H1 (cell line): Measurements from ENCODE around the gene BTBD9. TPM values are rescaled to one million over a fixed set of nuclear protein-coding genes. Genes with fewer than 3 reads are reported as not detected.

ENCODE experiments used
- CREB1 ChIP-seq: IDR thresholded peaks from 2 replicates; pipeline ENCODE4 v1.6.1; 2012; ENCODE audit warnings: inconsistent platforms
- RAD21 ChIP-seq, 2 experiments: IDR thresholded peaks in 1 of 2; conservative IDR thresholded peaks in 1 of 2; 2 replicates each; pipeline ENCODE4 v1.6.1; 2011; ENCODE audit warnings: low read depth in 2 of 2, low read length in 2 of 2, improper control_type of control experiment in 1 of 2, inconsistent platforms in 1 of 2, mild to moderate bottlenecking in 1 of 2, moderate library complexity in 1 of 2
- polyA plus RNA-seq, 7 experiments: library from polyadenylated mRNA; depleted of rRNA in 3 of 7; stranded (reverse) in 5 of 7; unstranded in 2 of 7; fragments of >200 nt in 5 of 7; fragments of 200-250 nt in 2 of 7; gene quantifications; 1 replicate in 5 of 7; 2 replicates in 1 of 7; 4 replicates in 1 of 7; pipeline versions ENCODE4 v1.2.1 to v1.2.3, GENCODE V29; 2011 to 2013; ENCODE audit warnings: missing spikeins in 2 of 7, mixed read lengths in 2 of 7
- total RNA-seq: library from RNA; stranded (reverse); fragmentation: NEBNext Ultra II Directional; extraction: Animal tissue kit (Norgen Biotek cat#: 25700); gene quantifications from 2 replicates; pipeline ENCODE4 v1.2.1, GENCODE V29; 2021

Gene BTBD9
- total and polyA plus RNA-seq, 2 of the 8 experiments (the other 6 are each of a cell fraction or from before 2014, with no cell fraction given): 0.92 to 4.1 TPM

DNA sequence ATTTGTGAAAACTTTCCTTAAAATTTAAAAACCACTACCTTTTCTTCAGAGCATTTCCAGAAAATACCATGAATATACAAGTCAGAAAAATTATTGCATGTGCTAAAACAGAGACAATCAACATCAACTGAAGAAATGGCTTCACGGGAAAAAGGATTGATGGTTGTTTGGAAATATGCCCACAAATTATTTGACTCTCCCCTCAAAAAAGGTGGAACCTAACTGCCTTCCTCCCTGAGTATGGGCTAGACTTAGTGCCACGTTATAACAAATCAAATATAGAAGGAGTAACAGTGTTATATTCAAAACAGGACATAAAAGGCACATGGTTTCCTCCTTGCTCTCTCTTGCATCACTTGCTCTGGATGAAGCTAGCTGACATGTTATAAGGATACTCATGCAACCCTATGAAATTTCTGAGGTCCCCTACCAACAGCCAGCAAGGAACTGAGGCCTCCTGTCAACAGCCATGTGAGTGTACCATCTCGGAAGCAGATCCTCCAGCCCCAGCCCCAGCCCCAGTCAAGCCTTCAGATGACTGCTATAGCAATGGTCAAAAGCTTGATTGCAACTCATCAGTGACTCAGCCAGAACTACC is 8.4 kb downstream of the BTBD9 start (continued):
- TF ChIP-seq RAD21 (IDR thresholded peaks at IDR 0.05 in 1 of 2, conservative IDR thresholded peaks at IDR 0.05 in 1 of 2; ENCODE audit: low read depth in 2 of 2, low read length in 2 of 2): no peak
- TF ChIP-seq CREB1: no peak
